OCI-LY1 (cell line): ENCODE data around the gene PCNX2.

Experiments
- H2AFZ ChIP-seq: fragments of 200-600 bp; sonication (generic), shearing (Covaris generic); 2 replicates; pipeline ENCODE4 v1.6.0; 2014; ENCODE audit warnings: antibody characterized with exemption, mild to moderate bottlenecking, low read length
- H3F3A ChIP-seq: fragments of 200-600 bp; sonication (generic), shearing (Covaris generic); 2 replicates; pipeline ENCODE4 v1.6.0; 2014; ENCODE audit warnings: mild to moderate bottlenecking, antibody characterized with exemption, low read length, moderate library complexity; ENCODE audit not compliant: insufficient read depth
- H3K27ac ChIP-seq: fragments of 200-600 bp; sonication (generic); 2 replicates; pipeline ENCODE4 v1.5.1; 2014; ENCODE audit warnings: low read length, mixed run types, mild to moderate bottlenecking, low read depth; ENCODE audit not compliant: poor library complexity, severe bottlenecking
- H3K27me3 ChIP-seq: fragments of 200-600 bp; sonication (generic); 2 replicates; pipeline ENCODE4 v1.6.0; 2014; ENCODE audit warnings: antibody characterized with exemption, mild to moderate bottlenecking, low read length, moderate library complexity; ENCODE audit not compliant: insufficient read depth
- H3K36me3 ChIP-seq: fragments of 200-600 bp; sonication (generic); 2 replicates; pipeline ENCODE4 v1.6.1; 2014; ENCODE audit warnings: mild to moderate bottlenecking, antibody characterized with exemption, low read length, moderate library complexity, mixed read lengths; ENCODE audit not compliant: insufficient read depth
- H3K4me1 ChIP-seq: fragments of 200-600 bp; sonication (generic); 2 replicates; pipeline ENCODE4 v1.5.1; 2014; ENCODE audit warnings: mild to moderate bottlenecking, low read length, moderate library complexity; ENCODE audit not compliant: insufficient read depth, severe bottlenecking
- H3K4me2 ChIP-seq: fragments of 200-600 bp; sonication (generic), shearing (Covaris generic); 2 replicates; pipeline ENCODE4 v1.6.1; 2014; ENCODE audit warnings: low read length
- H3K4me3 ChIP-seq: fragments of 200-600 bp; sonication (generic); 2 replicates; pipeline ENCODE4 v1.5.1; 2014; ENCODE audit warnings: low read length, low read depth, mild to moderate bottlenecking, mixed read lengths; ENCODE audit not compliant: poor library complexity, severe bottlenecking
- H3K79me2 ChIP-seq: fragments of 200-600 bp; shearing (Covaris generic); 2 replicates; pipeline ENCODE4 v1.6.1; 2016; ENCODE audit warnings: mixed run types, low read length, mixed read lengths; ENCODE audit not compliant: insufficient read depth
- H3K9ac ChIP-seq: fragments of 200-600 bp; sonication (generic), shearing (Covaris generic); 2 replicates; pipeline ENCODE4 v1.6.1; 2014; ENCODE audit warnings: mild to moderate bottlenecking, low read length, mixed read lengths
- H3K9me2 ChIP-seq: fragments of 200-600 bp; sonication (generic), shearing (Covaris generic); 2 replicates; pipeline ENCODE4 v1.6.1; 2014; ENCODE audit warnings: low read depth, mild to moderate bottlenecking, low read length, mixed read lengths
- H3K9me3 ChIP-seq: fragments of 200-600 bp; shearing (Covaris generic); 2 replicates; pipeline ENCODE4 v1.6.1; 2014; ENCODE audit warnings: low read length, mixed read lengths
- H4K20me1 ChIP-seq: fragments of 200-600 bp; sonication (generic), shearing (Covaris generic); 2 replicates; pipeline ENCODE4 v1.6.0; 2016; ENCODE audit warnings: mild to moderate bottlenecking, low read length; ENCODE audit not compliant: insufficient read depth
- EZH2 ChIP-seq: fragments of 200-600 bp; sonication (generic), shearing (Covaris generic); IDR thresholded peaks from 2 replicates; pipeline ENCODE4 v1.8.0; 2017; ENCODE audit warnings: borderline replicate concordance, mixed run types, mild to moderate bottlenecking, antibody characterized with exemption, low read length, moderate library complexity, mixed read lengths
- TF ChIP-seq, protein P1 (sequence below): fragments of 200-600 bp; sonication (generic), shearing (Covaris generic); IDR thresholded peaks from 2 replicates; pipeline ENCODE4 v1.5.1; 2017; ENCODE audit warnings: mild to moderate bottlenecking, antibody characterized with exemption, low read length, moderate library complexity, mixed read lengths

Gene PCNX2

GRCh38 chr1:232973652-232974611 lies 321.6 kb downstream of the PCNX2 start:
- no peak overlapping the region for H3K4me2 ChIP-seq
- H3K9me2 ChIP-seq = no peaks in the 10 kb centered on the region
- no peak overlapping the region for H3K27ac ChIP-seq
- H3K27me3 ChIP-seq = no peaks in the 10 kb centered on the region
- no peak for TF ChIP-seq EZH2
- TF ChIP-seq, protein P1, sequence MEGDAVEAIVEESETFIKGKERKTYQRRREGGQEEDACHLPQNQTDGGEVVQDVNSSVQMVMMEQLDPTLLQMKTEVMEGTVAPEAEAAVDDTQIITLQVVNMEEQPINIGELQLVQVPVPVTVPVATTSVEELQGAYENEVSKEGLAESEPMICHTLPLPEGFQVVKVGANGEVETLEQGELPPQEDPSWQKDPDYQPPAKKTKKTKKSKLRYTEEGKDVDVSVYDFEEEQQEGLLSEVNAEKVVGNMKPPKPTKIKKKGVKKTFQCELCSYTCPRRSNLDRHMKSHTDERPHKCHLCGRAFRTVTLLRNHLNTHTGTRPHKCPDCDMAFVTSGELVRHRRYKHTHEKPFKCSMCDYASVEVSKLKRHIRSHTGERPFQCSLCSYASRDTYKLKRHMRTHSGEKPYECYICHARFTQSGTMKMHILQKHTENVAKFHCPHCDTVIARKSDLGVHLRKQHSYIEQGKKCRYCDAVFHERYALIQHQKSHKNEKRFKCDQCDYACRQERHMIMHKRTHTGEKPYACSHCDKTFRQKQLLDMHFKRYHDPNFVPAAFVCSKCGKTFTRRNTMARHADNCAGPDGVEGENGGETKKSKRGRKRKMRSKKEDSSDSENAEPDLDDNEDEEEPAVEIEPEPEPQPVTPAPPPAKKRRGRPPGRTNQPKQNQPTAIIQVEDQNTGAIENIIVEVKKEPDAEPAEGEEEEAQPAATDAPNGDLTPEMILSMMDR = no peak
- no peak overlapping the region for H3K9ac ChIP-seq
- no peaks in the 10 kb centered on the region for H3F3A ChIP-seq
- peaks cover 12% of the 10 kb centered on the region for H3K4me1 ChIP-seq
- no peak overlapping the region for H2AFZ ChIP-seq
- H4K20me1 ChIP-seq = no peaks in the 10 kb centered on the region
- H3K36me3 ChIP-seq = peaks cover 75% of the 10 kb centered on the region
- no peak overlapping the region for H3K4me3 ChIP-seq
- H3K79me2 ChIP-seq = no peaks in the 10 kb centered on the region
- H3K9me3 ChIP-seq = peaks cover 11% of the 10 kb centered on the region; the same call in 1 of the 2 replicates

GRCh38 chr1:232970508-232970907 lies 325.0 kb downstream of the PCNX2 start:
- Histone ChIP-seq H3K9me3 (peaks cover 11% of the 10 kb centered on the region; the same call in 1 of the 2 replicates), H3K27ac (no peak overlapping the region), H3K79me2 (no peaks in the 10 kb centered on the region), H2AFZ (no peak overlapping the region), H3K9ac (no peak overlapping the region), H3K27me3 (no peaks in the 10 kb centered on the region), H3K36me3 (peaks cover 79% of the 10 kb centered on the region), H4K20me1 (no peaks in the 10 kb centered on the region), H3F3A (no peaks in the 10 kb centered on the region), H3K4me2 (no peak overlapping the region), H3K4me1 (no peaks in the 10 kb centered on the region), H3K9me2 (no peaks in the 10 kb centered on the region), H3K4me3 (no peak overlapping the region)
- TF ChIP-seq, protein P1 = no peak
- TF ChIP-seq EZH2 = no peak

GRCh38 chr1:232969799-232970198 lies 325.7 kb downstream of the PCNX2 start:
- Histone ChIP-seq H3K4me3 (no peak overlapping the region), H3K9me3 (peaks cover 11% of the 10 kb centered on the region; the same call in 1 of the 2 replicates), H3K79me2 (no peaks in the 10 kb centered on the region), H3K9me2 (no peaks in the 10 kb centered on the region), H2AFZ (no peak overlapping the region), H3K27ac (no peak overlapping the region), H3K36me3 (peaks cover 75% of the 10 kb centered on the region), H4K20me1 (no peaks in the 10 kb centered on the region), H3K4me1 (no peaks in the 10 kb centered on the region), H3F3A (no peaks in the 10 kb centered on the region), H3K4me2 (no peak overlapping the region), H3K27me3 (no peaks in the 10 kb centered on the region), H3K9ac (no peak overlapping the region)
- TF ChIP-seq EZH2 = no peak
- TF ChIP-seq, protein P1 = no peak
